ENCODE data around the gene MAST4.

The MAST4 gene

GRCh38 chr5:67178966-67179365, 582.8 kb downstream of the MAST4 start:
- no peak for DNase-seq (ENCODE audit: low read depth)
- TF ChIP-seq CTCF (IDR thresholded peaks at IDR 0.05; ENCODE audit: low read depth, low read length, missing control alignments) = no peak
- no peak overlapping the region for H3K4me3 ChIP-seq (ENCODE audit: low read depth, low read length)
- in situ Hi-C loops (cut with HindIII; ENCODE audit: low sequenced_read_pairs) = no loop called here

- H3K4me3 ChIP-seq (ENCODE audit: low read depth, low read length) = no peak overlapping the region
- no peak for DNase-seq (ENCODE audit: low read depth)
- TF ChIP-seq CTCF (IDR thresholded peaks at IDR 0.05; ENCODE audit: low read depth, low read length, missing control alignments) = no peak
- in situ Hi-C loops (cut with HindIII; ENCODE audit: low sequenced_read_pairs) = no loop called here
Measured at GRCh38 chr5:67179697-67180361, 583.6 kb downstream of the MAST4 start.

- in situ Hi-C loops (cut with HindIII; ENCODE audit: low sequenced_read_pairs) = no loop called here
- no peak for TF ChIP-seq CTCF (IDR thresholded peaks at IDR 0.05; ENCODE audit: low read depth, low read length, missing control alignments)
- H3K4me3 ChIP-seq (ENCODE audit: low read depth, low read length) = no peak overlapping the region
- DNase-seq (ENCODE audit: low read depth) = no peak
Measured at GRCh38 chr5:67181648-67182221, 585.5 kb downstream of the MAST4 start.

- no peak overlapping the region for H3K4me3 ChIP-seq (ENCODE audit: low read depth, low read length)
- TF ChIP-seq CTCF (IDR thresholded peaks at IDR 0.05; ENCODE audit: low read depth, low read length, missing control alignments) = no peak
- in situ Hi-C loops (cut with HindIII; ENCODE audit: low sequenced_read_pairs) = no loop called here
- peak; percentile 24 for DNase-seq (ENCODE audit: low read depth)
Measured at GRCh38 chr5:67182301-67182790, 586.2 kb downstream of the MAST4 start.

- DNase-seq (ENCODE audit: low read depth) = no peak
- no peak overlapping the region for H3K4me3 ChIP-seq (ENCODE audit: low read depth, low read length)
- TF ChIP-seq CTCF (IDR thresholded peaks at IDR 0.05; ENCODE audit: low read depth, low read length, missing control alignments) = no peak
- in situ Hi-C loops (cut with HindIII; ENCODE audit: low sequenced_read_pairs) = no loop called here
Measured at GRCh38 chr5:67183859-67184258, 587.7 kb downstream of the MAST4 start.

- in situ Hi-C loops (cut with HindIII; ENCODE audit: low sequenced_read_pairs) = no loop called here
- H3K4me3 ChIP-seq (ENCODE audit: low read depth, low read length) = no peak overlapping the region
- no peak for TF ChIP-seq CTCF (IDR thresholded peaks at IDR 0.05; ENCODE audit: low read depth, low read length, missing control alignments)
- DNase-seq (ENCODE audit: low read depth) = no peak
Measured at GRCh38 chr5:67187006-67187715, 591.0 kb downstream of the MAST4 start.
